Activated CD4-positive, alpha-beta T cell treated with anti-CD3 and anti-CD28 coated beads for 4 hours (primary cell): ENCODE data around the gene RHBDF2.

Experiments
- DNase-seq, 2 donors: peaks; one replicate each; pipeline ENCODE4 v3.0.0-alpha.2; 2020

RHBDF2 gene

GRCh38 chr17:76432712-76433336 lies 68.4 kb downstream of the RHBDF2 start:
- no peak for DNase-seq

DNA sequence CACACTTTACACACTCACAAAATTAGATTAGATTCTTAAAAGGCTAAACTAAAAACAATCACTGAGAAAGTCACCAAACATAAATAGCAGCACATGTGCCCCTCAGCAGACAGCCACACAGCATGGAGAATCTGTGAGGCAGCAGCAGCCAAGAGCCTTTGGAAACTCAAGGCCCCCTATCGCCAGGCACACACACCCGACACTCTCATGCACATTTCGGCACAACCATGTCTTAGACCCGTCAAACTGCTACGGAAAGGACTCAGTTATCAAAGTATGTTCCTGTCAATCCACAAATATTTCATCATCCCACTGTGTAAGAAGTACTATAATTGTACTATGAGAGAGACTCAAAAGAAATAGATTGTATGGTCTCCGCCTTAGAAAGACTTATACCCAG lies 69.2 kb downstream of the RHBDF2 start:
- no peak for DNase-seq

- no peak for DNase-seq
Observed at GRCh38 chr17:76431509-76431908, 69.7 kb downstream of the RHBDF2 start.

DNA sequence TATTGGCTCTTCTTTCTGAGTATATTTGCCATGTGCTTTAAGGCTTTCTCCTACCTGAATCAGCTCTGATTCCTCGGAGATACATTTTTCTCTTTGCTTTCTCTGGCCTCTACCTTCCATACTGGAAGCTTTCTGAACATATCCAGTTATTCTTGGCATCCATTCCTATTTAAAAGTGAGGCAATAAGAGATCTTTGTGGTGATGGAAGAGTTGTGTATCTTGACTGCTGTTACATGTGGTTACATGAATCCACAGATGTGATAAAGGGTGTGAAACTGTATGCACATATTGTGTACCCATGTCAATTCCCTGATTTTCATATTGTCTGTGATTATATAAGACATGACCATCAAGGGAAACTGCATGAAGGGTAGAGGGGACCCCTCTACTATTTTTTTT lies 72.7 kb downstream of the RHBDF2 start:
- no peak for DNase-seq

DNA sequence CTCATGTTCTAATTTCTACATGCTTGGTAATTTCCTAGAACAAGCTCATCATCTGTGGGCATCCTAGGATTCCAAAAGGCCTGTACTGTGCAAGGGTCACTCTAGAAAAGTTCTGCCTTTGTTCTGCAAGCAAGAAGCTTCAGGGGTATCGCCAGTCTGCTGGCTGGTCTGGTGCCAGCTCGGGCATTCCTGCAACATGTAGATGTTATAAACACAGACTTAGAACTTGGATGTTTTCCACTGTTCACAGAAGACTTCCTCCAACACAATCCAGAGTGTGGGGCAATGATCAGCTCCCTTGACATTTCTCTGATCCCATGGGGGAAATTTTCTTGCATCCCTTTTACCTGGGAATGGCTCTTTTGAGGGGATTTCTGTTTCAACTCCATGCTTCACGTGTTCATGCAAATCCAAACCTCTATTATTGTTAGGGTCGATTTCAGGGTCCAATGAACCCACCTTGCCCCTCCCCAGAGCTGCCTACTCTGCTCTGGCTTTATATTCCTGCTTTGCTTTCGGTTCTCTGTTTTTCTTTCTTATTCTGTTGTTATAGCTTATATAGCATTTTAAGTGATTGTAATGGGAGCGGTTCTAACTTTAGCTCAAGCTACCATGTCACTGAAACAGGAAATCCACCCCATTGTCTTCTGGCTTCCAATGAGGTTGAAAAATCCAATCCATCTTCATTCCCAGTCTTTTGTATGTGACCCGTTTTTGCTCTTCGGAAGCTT lies 73.6 kb downstream of the RHBDF2 start:
- DNase-seq: no peak

DNA sequence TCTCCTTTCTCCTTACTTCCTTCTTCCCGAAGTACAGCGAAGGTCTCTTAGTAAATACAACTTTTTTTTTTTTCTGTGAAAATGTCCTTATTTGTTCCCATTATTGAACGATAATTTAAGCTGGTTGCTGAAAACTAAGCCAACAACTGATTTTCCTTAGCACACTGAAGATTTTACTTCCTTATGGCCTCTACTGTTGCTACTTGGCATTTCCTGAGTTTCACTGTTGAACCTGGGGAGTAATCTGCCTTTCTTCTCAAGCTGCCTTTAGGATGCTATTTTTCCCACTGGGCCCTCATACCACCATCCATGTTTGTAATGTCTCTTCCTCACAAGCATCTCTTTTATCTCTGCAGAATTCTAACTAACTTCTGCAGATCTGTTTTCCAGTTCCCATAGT lies 74.4 kb downstream of the RHBDF2 start:
- no peak for DNase-seq

DNA sequence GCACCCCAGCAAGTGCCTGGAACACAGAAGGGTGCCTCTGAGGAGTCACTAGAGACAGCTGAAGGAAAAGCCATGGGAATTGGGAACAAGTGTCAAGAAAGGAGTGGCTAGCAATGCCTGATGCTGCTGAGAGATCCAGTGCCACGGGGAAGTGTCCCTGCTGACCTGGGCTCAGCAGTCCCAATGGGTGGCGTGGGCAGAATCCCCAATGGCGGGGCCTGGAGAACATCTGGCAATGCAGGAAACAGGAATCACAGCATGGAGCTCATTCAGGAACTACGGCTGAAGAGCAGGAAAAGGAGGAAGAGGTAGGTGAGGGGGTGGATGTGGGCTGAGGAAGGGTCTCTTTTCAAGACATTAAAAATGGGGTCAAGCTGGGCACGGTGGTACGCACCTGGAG lies 78.4 kb downstream of the RHBDF2 start:
- DNase-seq: no peak

DNA sequence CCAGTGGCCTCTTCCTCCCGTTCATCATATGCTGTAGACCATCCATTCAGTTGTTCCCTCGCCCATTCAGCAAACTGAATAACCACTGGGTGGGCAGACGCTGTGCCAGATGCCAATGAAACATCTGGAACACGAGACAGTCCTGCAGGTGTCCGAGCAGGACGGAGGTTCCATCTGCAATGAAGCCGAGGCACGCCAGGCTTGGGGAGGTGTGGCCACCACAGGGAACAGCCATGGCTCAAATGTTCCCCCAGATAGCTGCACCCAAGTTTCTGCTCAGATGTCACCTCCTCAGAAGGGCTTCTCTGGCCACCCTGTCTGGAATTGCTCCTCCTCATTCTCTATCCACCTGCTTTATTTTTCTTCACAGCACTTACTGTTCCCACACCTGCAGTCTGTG lies 78.8 kb downstream of the RHBDF2 start:
- DNase-seq: no peak

DNA sequence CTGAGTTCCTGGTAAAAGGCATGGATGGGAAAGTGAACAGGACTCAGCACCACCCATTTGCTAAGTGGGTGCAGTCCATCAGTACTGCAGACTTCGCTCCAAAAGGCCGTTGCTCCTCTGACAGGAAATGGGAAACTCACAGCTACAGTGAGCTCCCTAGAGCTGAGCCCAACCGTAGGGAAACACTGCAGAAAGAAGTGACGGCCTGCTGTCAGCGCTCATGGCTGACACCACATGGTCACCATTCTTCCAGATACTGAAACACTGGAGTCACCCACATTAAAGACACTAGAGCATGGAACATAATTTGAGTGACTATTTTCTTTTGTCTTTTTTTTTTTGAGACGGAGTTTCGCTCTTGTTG lies 80.2 kb downstream of the RHBDF2 start:
- no peak for DNase-seq
